ENCODE results near the gene OLFML2B.

DNA sequence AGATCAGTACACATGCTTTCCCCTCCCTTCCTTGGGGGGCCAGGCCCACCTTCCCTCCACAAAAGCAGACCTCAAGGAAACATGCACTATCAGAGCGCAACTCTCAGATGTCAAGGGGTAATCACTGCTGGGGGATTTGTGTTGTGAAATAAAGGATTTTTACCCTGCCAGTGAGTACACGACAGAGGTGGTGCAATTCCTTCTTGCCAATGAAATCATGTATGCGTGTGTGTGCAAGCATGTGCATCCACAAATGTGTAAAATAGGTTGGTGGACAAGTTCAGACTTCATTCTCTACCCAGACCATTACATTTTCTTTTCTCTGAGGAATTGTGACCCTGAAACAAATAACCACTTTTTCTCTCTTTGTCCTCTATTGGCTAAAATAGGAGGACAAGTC is 36.1 kb upstream of the OLFML2B start:
- TF ChIP-seq SP2 (CRISPR knock-in tag; IDR thresholded peaks at IDR 0.05) = no peak
- TF ChIP-seq, protein P1, sequence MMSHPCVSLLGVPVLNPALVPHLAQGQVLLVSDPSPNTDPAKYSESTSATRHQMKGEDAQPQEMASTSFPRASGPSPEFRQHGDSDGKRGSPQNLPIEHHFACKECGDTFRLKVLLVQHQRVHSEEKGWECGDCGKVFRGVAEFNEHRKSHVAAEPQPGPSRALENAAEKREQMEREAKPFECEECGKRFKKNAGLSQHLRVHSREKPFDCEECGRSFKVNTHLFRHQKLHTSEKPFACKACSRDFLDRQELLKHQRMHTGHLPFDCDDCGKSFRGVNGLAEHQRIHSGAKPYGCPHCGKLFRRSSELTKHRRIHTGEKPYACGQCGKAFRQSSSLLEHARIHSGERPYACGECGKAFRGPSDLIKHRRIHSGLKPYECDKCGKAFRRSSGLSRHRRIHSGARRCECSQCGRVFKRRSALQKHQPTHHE (CRISPR knock-in tag; IDR thresholded peaks at IDR 0.05; ENCODE audit: borderline replicate concordance) = no peak
- no peak for TF ChIP-seq ZBTB7A (CRISPR knock-in tag; IDR thresholded peaks at IDR 0.05)
- no peak for TF ChIP-seq POLR2A (IDR thresholded peaks at IDR 0.05; ENCODE audit: insufficient read depth in 1 of 2, low read depth in 2 of 2, low read length in 2 of 2)
- no peak for TF ChIP-seq CHD2 (IDR thresholded peaks at IDR 0.05; ENCODE audit: low read depth, low read length)
- no peak for TF ChIP-seq ZNF121 (CRISPR knock-in tag; IDR thresholded peaks at IDR 0.05)
- TF ChIP-seq EZH2 (conservative IDR thresholded peaks at IDR 0.05; ENCODE audit: low read depth, low read length) = no peak
